Bone marrow (tissue), 2 donors: ENCODE measurements around the gene KIR3DL3.
A peak's percentile ranks its signal among the peaks of the same experiment; 100 is the strongest.
"Not testable (repeated sequence)": the region's sequence is repeated elsewhere in the genome, so short reads cannot be mapped to it uniquely, and the experiment has no call there.

ENCODE experiments used
- DNase-seq, 2 donors: peaks; one replicate each; lab custom pipeline; 2025; lab: John Stamatoyannopoulos, UW

The KIR3DL3 gene

GRCh38 chr19:54724142-54724541 is at the start of gene KIR3DL3:
Gene KIR3DL3 (plus strand): TSS chr19:54724442. CDS start chr19:54724497, 55 bp downstream.
- no peak for DNase-seq

DNA sequence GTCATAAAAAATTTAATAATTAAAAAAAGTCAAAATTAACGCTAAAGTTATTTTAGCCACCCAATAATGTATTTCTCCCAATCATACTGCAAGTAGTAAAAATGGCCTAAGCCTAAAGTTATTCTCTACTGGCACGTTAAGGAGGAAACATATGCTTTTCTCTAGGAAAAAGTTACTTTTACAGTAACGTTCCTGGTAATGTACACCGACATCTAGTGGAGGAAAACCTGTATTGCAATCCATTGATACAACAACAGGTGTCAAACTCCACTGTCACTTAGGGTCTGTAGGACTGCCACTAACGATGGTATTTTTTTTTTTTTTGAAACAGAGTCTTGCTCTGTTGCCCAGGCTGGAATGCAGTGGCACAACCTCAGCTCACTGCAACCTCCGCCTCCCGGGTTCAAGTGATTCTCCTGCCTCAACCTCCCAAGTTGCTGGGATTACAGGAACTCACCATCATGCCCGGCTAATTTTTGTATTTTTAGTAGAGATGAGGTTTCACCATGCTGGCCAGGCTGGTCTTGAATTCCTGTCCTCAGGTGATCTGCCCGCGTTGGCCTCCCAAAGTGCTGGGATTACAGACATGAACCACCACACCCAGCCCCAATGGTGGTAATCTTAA is 47.9 kb upstream of the KIR3DL3 start:
- DNase-seq: peak in 1 of 2 donors; percentile 35

DNA sequence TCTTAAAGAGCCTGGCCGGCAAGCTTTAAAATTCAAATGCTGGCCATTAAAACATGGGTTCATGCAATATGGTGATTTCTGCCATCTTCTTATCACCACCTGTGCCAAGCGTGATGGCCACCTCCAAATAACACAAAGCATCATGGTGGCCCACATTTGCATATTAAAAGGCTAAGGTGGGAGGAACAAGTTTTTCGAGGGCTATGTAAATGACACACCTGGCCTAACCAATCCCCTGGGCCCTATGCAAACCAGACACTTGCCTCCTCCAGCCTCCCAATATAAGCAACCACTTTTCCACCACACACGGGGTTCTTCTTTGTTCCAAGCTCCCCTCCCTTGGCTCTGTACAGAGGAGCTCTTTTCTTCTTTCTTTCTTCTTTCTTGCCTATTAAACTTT is 47.0 kb upstream of the KIR3DL3 start:
- DNase-seq: no peak

GRCh38 chr19:54681596-54681995 is 42.6 kb upstream of the KIR3DL3 start:
- not testable (repeated sequence) for DNase-seq

DNA sequence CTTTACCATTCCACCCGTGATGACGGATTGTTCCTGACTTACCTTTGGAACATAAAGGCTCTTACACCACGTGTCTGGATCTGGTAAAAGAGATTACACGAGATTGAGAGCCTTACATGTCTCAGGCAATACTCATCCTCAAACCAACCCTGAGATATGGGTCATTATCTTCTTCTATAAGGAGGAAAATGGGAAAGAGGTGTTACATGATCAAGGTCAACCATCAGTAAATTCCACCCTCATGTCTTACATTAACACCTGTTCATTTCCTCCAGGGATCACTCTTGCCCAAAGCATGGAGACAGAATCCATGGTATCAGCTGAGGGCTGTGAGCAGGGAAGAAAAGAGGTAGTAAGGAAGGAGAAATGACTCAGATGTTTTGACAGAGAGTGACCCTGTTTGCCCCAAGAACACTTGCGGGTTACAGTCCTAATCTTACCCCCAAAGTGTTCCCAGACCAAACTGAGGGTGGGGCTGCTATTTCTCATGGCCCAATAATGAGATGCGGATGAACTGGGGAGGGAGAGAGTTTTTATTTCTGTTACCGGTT is 41.9 kb upstream of the KIR3DL3 start:
- DNase-seq: peak in 1 of 2 donors; percentile 3

DNA sequence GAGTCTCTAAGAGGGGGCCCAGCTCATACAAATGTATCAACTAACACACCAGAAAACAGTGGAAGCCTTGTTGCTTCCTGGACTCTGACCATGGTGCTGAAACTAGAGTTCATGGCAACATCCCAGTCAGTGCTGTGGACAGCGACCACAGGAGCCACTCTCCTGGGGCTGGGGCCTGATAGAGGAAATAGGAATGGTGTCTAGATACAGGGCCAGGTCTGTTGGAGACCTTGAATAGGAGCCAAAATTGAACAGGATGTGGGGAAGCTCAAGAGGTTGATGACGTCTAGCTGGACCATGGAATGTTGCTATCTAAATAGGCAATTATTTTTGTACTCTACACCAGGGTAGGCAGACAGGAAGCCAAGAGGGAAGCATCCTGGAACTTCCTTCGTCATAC is 39.7 kb upstream of the KIR3DL3 start:
- peak in 1 of 2 donors; percentile 37 for DNase-seq

DNA sequence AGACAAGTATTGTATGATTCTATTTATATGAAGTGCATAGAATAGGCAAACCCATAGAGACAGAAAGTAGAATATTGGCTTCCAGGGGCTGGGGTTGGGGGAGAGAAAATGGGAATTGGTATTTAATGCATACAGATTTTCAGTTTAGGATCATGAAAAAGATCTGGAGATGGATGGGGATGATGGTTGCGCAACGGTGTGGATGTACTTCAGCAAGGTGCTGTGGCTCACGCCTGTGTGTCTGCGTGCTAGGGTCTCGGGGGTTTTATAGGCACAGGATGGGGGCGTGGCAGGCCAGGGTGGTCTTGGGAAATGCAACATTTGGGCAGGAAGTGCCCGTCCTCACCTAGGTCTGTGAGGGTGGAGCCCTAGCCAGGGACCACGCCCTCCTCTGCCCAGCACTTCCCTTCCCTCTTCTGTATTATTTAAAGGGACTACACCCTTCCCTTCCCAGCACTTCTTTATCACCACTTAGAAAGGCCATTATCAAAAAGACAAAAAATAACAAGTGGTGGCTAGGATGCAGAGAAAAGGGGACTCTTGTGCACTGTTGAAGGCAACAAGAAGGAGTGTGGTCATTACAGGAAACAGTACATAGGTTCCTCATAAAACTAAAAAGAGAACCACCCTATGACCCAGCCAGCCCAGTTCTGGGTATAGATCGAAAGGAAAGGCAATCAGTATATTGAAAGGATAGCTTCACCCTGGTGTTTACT is 32.5 kb upstream of the KIR3DL3 start:
- no peak for DNase-seq

DNA sequence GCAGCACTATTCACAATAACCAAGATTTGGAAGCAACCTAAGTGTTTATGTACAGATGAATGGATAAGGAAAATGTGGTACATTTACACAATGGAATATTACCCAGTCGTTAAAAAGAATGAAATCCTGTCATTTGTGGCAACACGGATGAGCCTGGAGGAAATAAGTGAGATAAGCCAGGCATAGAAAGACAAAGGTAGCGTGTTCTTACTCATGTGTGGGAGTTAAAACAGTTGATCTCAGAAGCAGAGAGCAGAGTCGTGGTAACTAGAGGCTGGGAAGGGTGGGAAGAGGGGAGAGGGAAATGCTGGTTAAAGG is 32.0 kb upstream of the KIR3DL3 start:
- no peak for DNase-seq

- no peak for DNase-seq
Measured at GRCh38 chr19:54694648-54695047, 29.6 kb upstream of the KIR3DL3 start.

DNA sequence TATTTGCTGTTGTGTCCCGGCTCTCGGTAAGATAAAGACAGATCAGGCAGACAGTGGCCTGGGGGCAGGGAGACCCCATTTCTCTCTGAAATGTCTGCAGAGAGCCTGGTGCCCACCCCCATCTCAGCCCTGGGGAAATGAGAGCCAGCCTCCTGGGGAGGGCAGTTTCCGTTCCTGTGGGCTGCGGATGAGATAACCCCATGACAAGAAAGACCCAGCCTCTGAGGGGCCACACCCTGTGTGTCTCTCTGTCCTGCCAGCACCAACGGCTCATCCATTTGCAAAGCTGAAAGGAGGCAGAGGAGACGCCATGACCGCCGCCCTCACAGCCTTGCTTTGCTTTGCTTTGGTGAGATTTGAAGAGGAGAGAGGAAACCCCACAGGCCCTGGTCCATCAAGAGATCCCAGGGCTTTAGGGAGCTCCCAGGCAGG is 28.1 kb upstream of the KIR3DL3 start:
- no peak for DNase-seq

GRCh38 chr19:54696766-54697165 is 27.5 kb upstream of the KIR3DL3 start:
- DNase-seq: no peak

DNA sequence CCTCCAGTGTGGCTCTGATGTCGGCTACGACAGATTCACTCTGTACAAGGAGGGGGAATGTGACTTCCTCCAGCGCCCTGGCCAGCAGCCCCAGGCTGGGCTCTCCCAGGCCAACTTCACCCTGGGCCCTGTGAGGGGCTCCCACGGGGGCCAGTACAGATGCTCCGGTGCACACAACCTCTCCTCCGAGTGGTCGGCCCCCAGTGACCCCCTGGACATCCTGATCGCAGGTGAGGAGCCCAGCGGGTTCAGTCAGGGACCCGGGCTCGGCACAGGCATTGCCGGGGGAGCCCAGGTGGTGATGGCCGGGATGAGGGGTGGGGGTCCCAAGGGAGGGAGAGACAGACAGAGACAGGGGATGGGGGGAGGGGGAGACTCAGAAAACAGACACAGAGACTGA is 26.5 kb upstream of the KIR3DL3 start:
- not testable (repeated sequence) for DNase-seq

DNA sequence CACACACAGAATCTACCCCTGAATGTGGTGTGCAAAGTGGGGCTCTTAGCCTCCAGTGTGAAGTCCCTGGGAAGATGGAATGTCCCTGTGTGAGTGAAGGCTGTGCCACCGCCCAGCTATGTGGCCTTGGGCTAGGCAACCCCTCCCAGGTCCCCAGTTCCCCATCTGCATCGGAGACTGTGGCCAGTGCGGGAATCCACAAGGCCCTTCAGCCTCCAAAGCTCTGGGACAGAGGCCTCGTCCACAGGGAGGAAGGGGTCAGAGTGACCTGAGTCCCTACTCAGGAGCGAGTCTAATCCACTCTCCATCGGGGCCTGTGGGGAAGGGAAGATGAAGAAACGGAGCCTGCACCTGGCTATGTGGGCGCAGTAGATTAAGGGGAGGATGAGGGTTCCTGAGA is 19.3 kb upstream of the KIR3DL3 start:
- no peak for DNase-seq

DNA sequence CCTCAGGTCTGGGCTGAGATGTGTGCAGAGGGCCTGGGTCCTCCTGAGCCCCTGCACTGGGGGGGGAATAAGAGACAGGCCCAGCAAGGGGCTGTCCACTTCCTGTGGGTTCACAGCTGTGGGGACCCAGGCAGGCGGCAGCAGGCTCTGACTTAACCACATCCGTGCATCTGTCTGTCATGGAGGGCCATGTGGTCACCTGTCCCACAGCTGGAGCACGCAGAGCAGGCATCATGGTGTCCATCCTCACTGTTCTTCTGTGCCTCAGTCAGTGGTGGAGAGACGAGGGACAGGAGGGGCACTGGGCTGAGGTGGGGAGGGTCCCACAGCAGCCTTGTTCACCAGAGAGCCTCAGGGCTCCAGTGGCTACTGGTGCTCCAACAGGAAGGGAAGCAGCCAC is 16.3 kb upstream of the KIR3DL3 start:
- no peak for DNase-seq

- DNase-seq: no peak
Measured at GRCh38 chr19:54708781-54709180, 15.5 kb upstream of the KIR3DL3 start.

GRCh38 chr19:54709212-54709948 is 14.9 kb upstream of the KIR3DL3 start:
- no peak for DNase-seq

DNA sequence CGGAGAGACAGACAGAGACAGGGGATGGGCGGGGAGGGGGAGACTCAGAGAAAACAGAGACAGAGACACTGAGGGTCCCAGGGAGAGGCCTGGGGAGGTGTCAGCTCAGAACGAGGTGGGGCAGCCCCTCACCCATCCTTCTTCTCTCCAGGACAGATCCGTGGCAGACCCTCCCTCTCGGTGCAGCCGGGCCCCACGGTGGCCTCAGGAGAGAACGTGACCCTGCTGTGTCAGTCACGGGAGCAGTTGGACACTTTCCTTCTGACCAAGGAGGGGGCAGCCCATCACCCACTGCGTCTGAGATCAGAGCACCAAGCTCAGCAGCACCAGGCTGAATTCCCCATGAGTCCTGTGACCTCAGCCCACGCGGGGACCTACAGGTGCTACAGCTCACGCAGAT is 14.3 kb upstream of the KIR3DL3 start:
- not testable (repeated sequence) for DNase-seq

DNA sequence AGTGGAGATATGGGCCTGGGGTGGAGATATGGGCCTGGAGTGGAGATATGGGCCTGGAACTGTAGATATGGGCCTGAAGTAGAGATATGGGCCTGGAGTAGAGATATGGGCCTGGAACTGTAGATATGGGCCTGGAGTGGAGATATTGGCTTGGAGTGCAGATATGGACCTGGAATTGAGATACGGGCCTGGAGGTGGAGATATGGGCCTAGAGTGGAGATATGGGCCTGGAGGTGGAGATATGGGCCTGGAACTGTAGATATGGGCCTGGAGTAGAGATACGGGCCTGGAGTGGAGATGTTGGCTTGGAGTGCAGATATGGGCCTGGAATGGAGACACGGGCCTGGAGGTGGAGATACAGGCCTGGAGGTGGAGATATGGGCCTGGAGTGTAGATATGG is 402 bp downstream of the KIR3DL3 start:
- no peak for DNase-seq

DNA sequence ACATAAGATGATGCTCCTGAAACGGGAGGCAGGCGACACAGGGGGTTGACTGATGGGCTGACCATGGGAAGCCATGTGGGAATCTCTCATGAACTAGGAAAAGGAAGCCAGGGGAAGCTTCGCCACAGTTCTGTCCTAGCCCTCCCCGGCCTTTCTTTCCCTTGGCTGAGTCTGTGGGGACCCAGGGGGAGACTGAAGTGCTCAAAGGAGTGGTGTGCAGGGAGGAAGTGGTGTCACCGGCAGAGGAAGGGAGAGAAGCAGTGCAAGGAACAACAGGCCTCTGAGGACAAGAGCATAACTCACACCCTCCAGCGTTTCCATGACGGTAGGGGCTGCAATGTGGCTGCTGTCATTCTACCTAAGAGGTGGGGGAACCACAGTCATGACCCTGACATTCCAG is 1.1 kb downstream of the KIR3DL3 start:
- no peak for DNase-seq

DNA sequence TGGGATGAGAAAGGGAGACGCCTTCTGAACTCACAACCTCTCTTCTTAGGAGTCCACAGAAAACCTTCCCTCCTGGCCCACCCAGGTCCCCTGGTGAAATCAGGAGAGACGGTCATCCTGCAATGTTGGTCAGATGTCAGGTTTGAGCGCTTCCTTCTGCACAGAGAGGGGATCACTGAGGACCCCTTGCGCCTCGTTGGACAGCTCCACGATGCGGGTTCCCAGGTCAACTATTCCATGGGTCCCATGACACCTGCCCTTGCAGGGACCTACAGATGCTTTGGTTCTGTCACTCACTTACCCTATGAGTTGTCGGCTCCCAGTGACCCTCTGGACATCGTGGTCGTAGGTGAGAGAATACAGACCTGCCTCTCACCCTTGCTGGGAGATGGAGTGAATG is 3.3 kb downstream of the KIR3DL3 start:
- DNase-seq: no peak

- no peak for DNase-seq
Measured at GRCh38 chr19:54728167-54728566, 3.9 kb downstream of the KIR3DL3 start.

GRCh38 chr19:54729416-54730188 is 5.4 kb downstream of the KIR3DL3 start:
- no peak for DNase-seq
